ENCODE results near the gene GPR158.

GPR158 gene

GRCh38 chr10:25465582-25466372 lies 291.0 kb downstream of the GPR158 start:
- ATAC-seq = no peak
- TF ChIP-seq SNAI2 (CRISPR knock-in tag; IDR thresholded peaks at IDR 0.05) = no peak
- no peak for TF ChIP-seq PPARA (CRISPR knock-in tag; IDR thresholded peaks at IDR 0.05; ENCODE audit: borderline replicate concordance)
- no peak for TF ChIP-seq TOX (CRISPR knock-in tag; IDR thresholded peaks at IDR 0.05; ENCODE audit: borderline replicate concordance)
- TF ChIP-seq ZNF70 (CRISPR knock-in tag; IDR thresholded peaks at IDR 0.05) = no peak
- no peak for TF ChIP-seq ARNTL (CRISPR knock-in tag; IDR thresholded peaks at IDR 0.05; ENCODE audit: borderline replicate concordance, low read depth)
- TF ChIP-seq OSR1 (CRISPR knock-in tag; IDR thresholded peaks at IDR 0.05) = no peak
- no peak for TF ChIP-seq ZNF565 (CRISPR knock-in tag; conservative IDR thresholded peaks at IDR 0.05; ENCODE audit: low read depth)
- no peak for TF ChIP-seq ZFP3 (CRISPR knock-in tag; IDR thresholded peaks at IDR 0.05)
- no peak for TF ChIP-seq CSDC2 (CRISPR knock-in tag; IDR thresholded peaks at IDR 0.05)
- TF ChIP-seq, protein P1, sequence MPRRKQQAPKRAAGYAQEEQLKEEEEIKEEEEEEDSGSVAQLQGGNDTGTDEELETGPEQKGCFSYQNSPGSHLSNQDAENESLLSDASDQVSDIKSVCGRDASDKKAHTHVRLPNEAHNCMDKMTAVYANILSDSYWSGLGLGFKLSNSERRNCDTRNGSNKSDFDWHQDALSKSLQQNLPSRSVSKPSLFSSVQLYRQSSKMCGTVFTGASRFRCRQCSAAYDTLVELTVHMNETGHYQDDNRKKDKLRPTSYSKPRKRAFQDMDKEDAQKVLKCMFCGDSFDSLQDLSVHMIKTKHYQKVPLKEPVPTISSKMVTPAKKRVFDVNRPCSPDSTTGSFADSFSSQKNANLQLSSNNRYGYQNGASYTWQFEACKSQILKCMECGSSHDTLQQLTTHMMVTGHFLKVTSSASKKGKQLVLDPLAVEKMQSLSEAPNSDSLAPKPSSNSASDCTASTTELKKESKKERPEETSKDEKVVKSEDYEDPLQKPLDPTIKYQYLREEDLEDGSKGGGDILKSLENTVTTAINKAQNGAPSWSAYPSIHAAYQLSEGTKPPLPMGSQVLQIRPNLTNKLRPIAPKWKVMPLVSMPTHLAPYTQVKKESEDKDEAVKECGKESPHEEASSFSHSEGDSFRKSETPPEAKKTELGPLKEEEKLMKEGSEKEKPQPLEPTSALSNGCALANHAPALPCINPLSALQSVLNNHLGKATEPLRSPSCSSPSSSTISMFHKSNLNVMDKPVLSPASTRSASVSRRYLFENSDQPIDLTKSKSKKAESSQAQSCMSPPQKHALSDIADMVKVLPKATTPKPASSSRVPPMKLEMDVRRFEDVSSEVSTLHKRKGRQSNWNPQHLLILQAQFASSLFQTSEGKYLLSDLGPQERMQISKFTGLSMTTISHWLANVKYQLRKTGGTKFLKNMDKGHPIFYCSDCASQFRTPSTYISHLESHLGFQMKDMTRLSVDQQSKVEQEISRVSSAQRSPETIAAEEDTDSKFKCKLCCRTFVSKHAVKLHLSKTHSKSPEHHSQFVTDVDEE (CRISPR knock-in tag; IDR thresholded peaks at IDR 0.05) = no peak
- TF ChIP-seq ESRRG (CRISPR knock-in tag; IDR thresholded peaks at IDR 0.05) = no peak
- TF ChIP-seq RARB (CRISPR knock-in tag; IDR thresholded peaks at IDR 0.05) = no peak
- TF ChIP-seq, protein P2, sequence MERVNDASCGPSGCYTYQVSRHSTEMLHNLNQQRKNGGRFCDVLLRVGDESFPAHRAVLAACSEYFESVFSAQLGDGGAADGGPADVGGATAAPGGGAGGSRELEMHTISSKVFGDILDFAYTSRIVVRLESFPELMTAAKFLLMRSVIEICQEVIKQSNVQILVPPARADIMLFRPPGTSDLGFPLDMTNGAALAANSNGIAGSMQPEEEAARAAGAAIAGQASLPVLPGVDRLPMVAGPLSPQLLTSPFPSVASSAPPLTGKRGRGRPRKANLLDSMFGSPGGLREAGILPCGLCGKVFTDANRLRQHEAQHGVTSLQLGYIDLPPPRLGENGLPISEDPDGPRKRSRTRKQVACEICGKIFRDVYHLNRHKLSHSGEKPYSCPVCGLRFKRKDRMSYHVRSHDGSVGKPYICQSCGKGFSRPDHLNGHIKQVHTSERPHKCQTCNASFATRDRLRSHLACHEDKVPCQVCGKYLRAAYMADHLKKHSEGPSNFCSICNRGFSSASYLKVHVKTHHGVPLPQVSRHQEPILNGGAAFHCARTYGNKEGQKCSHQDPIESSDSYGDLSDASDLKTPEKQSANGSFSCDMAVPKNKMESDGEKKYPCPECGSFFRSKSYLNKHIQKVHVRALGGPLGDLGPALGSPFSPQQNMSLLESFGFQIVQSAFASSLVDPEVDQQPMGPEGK (CRISPR knock-in tag; IDR thresholded peaks at IDR 0.05; ENCODE audit: borderline replicate concordance) = no peak
- TF ChIP-seq, protein P3, sequence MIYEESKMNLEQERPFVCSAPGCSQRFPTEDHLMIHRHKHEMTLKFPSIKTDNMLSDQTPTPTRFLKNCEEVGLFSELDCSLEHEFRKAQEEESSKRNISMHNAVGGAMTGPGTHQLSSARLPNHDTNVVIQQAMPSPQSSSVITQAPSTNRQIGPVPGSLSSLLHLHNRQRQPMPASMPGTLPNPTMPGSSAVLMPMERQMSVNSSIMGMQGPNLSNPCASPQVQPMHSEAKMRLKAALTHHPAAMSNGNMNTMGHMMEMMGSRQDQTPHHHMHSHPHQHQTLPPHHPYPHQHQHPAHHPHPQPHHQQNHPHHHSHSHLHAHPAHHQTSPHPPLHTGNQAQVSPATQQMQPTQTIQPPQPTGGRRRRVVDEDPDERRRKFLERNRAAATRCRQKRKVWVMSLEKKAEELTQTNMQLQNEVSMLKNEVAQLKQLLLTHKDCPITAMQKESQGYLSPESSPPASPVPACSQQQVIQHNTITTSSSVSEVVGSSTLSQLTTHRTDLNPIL (CRISPR knock-in tag; IDR thresholded peaks at IDR 0.05; ENCODE audit: low read depth) = no peak

- ATAC-seq = no peak
- TF ChIP-seq PPARA (CRISPR knock-in tag; IDR thresholded peaks at IDR 0.05; ENCODE audit: borderline replicate concordance) (no peak), CSDC2 (CRISPR knock-in tag; IDR thresholded peaks at IDR 0.05) (no peak), ZNF8 (CRISPR knock-in tag; IDR thresholded peaks at IDR 0.05) (no peak), GLIS3 (CRISPR knock-in tag; IDR thresholded peaks at IDR 0.05) (no peak), ESRRG (CRISPR knock-in tag; IDR thresholded peaks at IDR 0.05) (no peak)
Measured at GRCh38 chr10:25467881-25468280, 293.1 kb downstream of the GPR158 start.

- no peak for TF ChIP-seq OSR1 (CRISPR knock-in tag; IDR thresholded peaks at IDR 0.05)
- TF ChIP-seq ZNF8 (CRISPR knock-in tag; IDR thresholded peaks at IDR 0.05) = no peak
- no peak for TF ChIP-seq ZFP30 (CRISPR knock-in tag; IDR thresholded peaks at IDR 0.05)
- TF ChIP-seq ISL1 (CRISPR knock-in tag; IDR thresholded peaks at IDR 0.05) = no peak
- no peak for TF ChIP-seq SNAI2 (CRISPR knock-in tag; IDR thresholded peaks at IDR 0.05)
- no peak for TF ChIP-seq ZC3H10 (CRISPR knock-in tag; IDR thresholded peaks at IDR 0.05)
- no peak for TF ChIP-seq ZNF70 (CRISPR knock-in tag; IDR thresholded peaks at IDR 0.05)
Measured at GRCh38 chr10:25481467-25481866, 306.7 kb downstream of the GPR158 start.

GRCh38 chr10:25483999-25484398 lies 309.2 kb downstream of the GPR158 start:
- ATAC-seq = no peak
- TF ChIP-seq BACH2 (CRISPR knock-in tag; IDR thresholded peaks at IDR 0.05; ENCODE audit: borderline replicate concordance) (no peak), PPARA (CRISPR knock-in tag; IDR thresholded peaks at IDR 0.05; ENCODE audit: borderline replicate concordance) (no peak), GLIS3 (CRISPR knock-in tag; IDR thresholded peaks at IDR 0.05) (no peak), ZNF8 (CRISPR knock-in tag; IDR thresholded peaks at IDR 0.05) (no peak), ESRRG (CRISPR knock-in tag; IDR thresholded peaks at IDR 0.05) (no peak), ZNF70 (CRISPR knock-in tag; IDR thresholded peaks at IDR 0.05) (no peak), TOX (CRISPR knock-in tag; IDR thresholded peaks at IDR 0.05; ENCODE audit: borderline replicate concordance) (no peak), ZFP3 (CRISPR knock-in tag; IDR thresholded peaks at IDR 0.05) (no peak), RARB (CRISPR knock-in tag; IDR thresholded peaks at IDR 0.05) (no peak), ZFP30 (CRISPR knock-in tag; IDR thresholded peaks at IDR 0.05) (no peak), ARNTL (CRISPR knock-in tag; IDR thresholded peaks at IDR 0.05; ENCODE audit: borderline replicate concordance, low read depth) (no peak), POU6F1 (CRISPR knock-in tag; IDR thresholded peaks at IDR 0.05; ENCODE audit: borderline replicate concordance, low read depth) (no peak)
- TF ChIP-seq, protein P2 (CRISPR knock-in tag; IDR thresholded peaks at IDR 0.05; ENCODE audit: borderline replicate concordance) = no peak
- TF ChIP-seq, protein P4, sequence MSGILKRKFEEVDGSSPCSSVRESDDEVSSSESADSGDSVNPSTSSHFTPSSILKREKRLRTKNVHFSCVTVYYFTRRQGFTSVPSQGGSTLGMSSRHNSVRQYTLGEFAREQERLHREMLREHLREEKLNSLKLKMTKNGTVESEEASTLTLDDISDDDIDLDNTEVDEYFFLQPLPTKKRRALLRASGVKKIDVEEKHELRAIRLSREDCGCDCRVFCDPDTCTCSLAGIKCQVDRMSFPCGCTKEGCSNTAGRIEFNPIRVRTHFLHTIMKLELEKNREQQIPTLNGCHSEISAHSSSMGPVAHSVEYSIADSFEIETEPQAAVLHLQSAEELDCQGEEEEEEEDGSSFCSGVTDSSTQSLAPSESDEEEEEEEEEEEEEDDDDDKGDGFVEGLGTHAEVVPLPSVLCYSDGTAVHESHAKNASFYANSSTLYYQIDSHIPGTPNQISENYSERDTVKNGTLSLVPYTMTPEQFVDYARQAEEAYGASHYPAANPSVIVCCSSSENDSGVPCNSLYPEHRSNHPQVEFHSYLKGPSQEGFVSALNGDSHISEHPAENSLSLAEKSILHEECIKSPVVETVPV (CRISPR knock-in tag; IDR thresholded peaks at IDR 0.05) = no peak

More at GRCh38 chr10:25481467-25481866, 306.7 kb downstream of the GPR158 start:
- ATAC-seq = no peak
